COLO668 (cell line): ENCODE measurements around the gene IGSF6.
"Not testable (repeated sequence)": the region's sequence is repeated elsewhere in the genome, so short reads cannot be mapped to it uniquely, and the experiment has no call there.

Experiments
- DNase-seq: peaks from one replicate; lab custom pipeline; 2025; ENCODE audit not compliant: unreplicated experiment; lab: John Stamatoyannopoulos, UW

The IGSF6 gene

GRCh38 chr16:21652453-21652852 lies at the start of gene IGSF6:
Gene IGSF6 (minus strand): TSS chr16:21652608. CDS start chr16:21652598, 10 bp downstream.
- no peak for DNase-seq

- no peak for DNase-seq
Observed at GRCh38 chr16:21701271-21701670, 48.9 kb upstream of the IGSF6 start.

GRCh38 chr16:21698169-21699032 lies 46.0 kb upstream of the IGSF6 start:
- DNase-seq: no peak

- DNase-seq: no peak
Observed at GRCh38 chr16:21697032-21697431, 44.6 kb upstream of the IGSF6 start.

- no peak for DNase-seq
Observed at GRCh38 chr16:21694609-21695008, 42.2 kb upstream of the IGSF6 start.

GRCh38 chr16:21690967-21691366 lies 38.6 kb upstream of the IGSF6 start:
- DNase-seq: not testable (repeated sequence)

GRCh38 chr16:21689107-21689506 lies 36.7 kb upstream of the IGSF6 start:
- no peak for DNase-seq

GRCh38 chr16:21685034-21685455 lies 32.6 kb upstream of the IGSF6 start:
- no peak for DNase-seq

- peak; percentile 42 for DNase-seq
Observed at GRCh38 chr16:21684199-21684598, 31.8 kb upstream of the IGSF6 start.

- DNase-seq: no peak
Observed at GRCh38 chr16:21683184-21683583, 30.8 kb upstream of the IGSF6 start.

- not testable (repeated sequence) for DNase-seq
Observed at GRCh38 chr16:21680714-21681113, 28.3 kb upstream of the IGSF6 start.

GRCh38 chr16:21674456-21674855 lies 22.0 kb upstream of the IGSF6 start:
- not testable (repeated sequence) for DNase-seq

GRCh38 chr16:21673469-21673868 lies 21.1 kb upstream of the IGSF6 start:
- no peak for DNase-seq

GRCh38 chr16:21667575-21667974 lies 15.2 kb upstream of the IGSF6 start:
- DNase-seq: no peak

- DNase-seq: no peak
Observed at GRCh38 chr16:21666772-21667171, 14.4 kb upstream of the IGSF6 start.

GRCh38 chr16:21664801-21665492 lies 12.5 kb upstream of the IGSF6 start:
- DNase-seq: no peak

GRCh38 chr16:21663889-21664647 lies 11.7 kb upstream of the IGSF6 start, which contains the start of gene OTOA:
Gene OTOA (plus strand): TSS chr16:21663968. CDS start chr16:21678515, 14,547 bp downstream.
- DNase-seq: no peak

- DNase-seq: no peak
Observed at GRCh38 chr16:21659124-21659523, 6.7 kb upstream of the IGSF6 start.

GRCh38 chr16:21656795-21657768 lies 4.7 kb upstream of the IGSF6 start:
- DNase-seq: peak; percentile 8

GRCh38 chr16:21654881-21655280 lies 2.5 kb upstream of the IGSF6 start:
- no peak for DNase-seq
